Neural crest cell (in vitro differentiated cells): ENCODE measurements around the gene LRRN2. TPM values are rescaled to one million over a fixed set of nuclear protein-coding genes. Genes with fewer than 3 reads are reported as not detected.

Experiments used
- DNase-seq: peaks from one replicate; pipeline ENCODE4 v3.0.0; 2021; ENCODE audit warnings: low read depth, mixed read lengths, low spot score
- H3K27ac Mint-ChIP-seq: one replicate; pipeline ENCODE4 v1.8.0; 2021; ENCODE audit warnings: mild to moderate bottlenecking, mixed read lengths; ENCODE audit not compliant: unreplicated experiment
- H3K27me3 Mint-ChIP-seq: 2 replicates; pipeline ENCODE4 v1.8.0; 2021; ENCODE audit warnings: low read depth, mild to moderate bottlenecking, mixed read lengths
- H3K36me3 Mint-ChIP-seq: 2 replicates; pipeline ENCODE4 v1.8.0; 2021; ENCODE audit warnings: low read depth, mild to moderate bottlenecking, mixed read lengths
- H3K4me1 Mint-ChIP-seq: 2 replicates; pipeline ENCODE4 v1.8.0; 2021; ENCODE audit warnings: mixed read lengths
- H3K4me3 Mint-ChIP-seq: one replicate; pipeline ENCODE4 v1.8.0; 2021; ENCODE audit warnings: mild to moderate bottlenecking, mixed read lengths
- H3K9me3 Mint-ChIP-seq: 2 replicates; pipeline ENCODE4 v1.8.0; 2021; ENCODE audit warnings: mixed read lengths
- CTCF ChIP-seq: fragments of 200-600 bp; sonication (generic); conservative IDR thresholded peaks from 2 replicates; pipeline ENCODE4 v1.5.0; 2021; ENCODE audit warnings: antibody characterized with exemption, mild to moderate bottlenecking
- total RNA-seq: library from RNA; stranded (reverse); gene quantifications from 2 replicates; pipeline ENCODE4 v1.2.1, GENCODE V29; 2021

The LRRN2 gene
- total RNA-seq, 1 donor from 2014 or later: 5.0 TPM

- no peak for DNase-seq
- Mint-ChIP-seq H3K4me1 (peaks cover 4% of the 10 kb centered on the region), H3K27ac (no peak overlapping the region)
Measured at GRCh38 chr1:204672482-204673121, 12.9 kb downstream of the LRRN2 start.

GRCh38 chr1:204672069-204672468 lies 13.5 kb downstream of the LRRN2 start:
- H3K36me3 Mint-ChIP-seq: no peaks in the 10 kb centered on the region
- TF ChIP-seq CTCF: no peak
- no peaks in the 10 kb centered on the region for H3K9me3 Mint-ChIP-seq
- H3K27ac Mint-ChIP-seq: no peak overlapping the region
- DNase-seq: no peak
- peaks cover 4% of the 10 kb centered on the region for H3K4me1 Mint-ChIP-seq
- H3K27me3 Mint-ChIP-seq: no peaks in the 10 kb centered on the region
- no peak overlapping the region for H3K4me3 Mint-ChIP-seq

More at GRCh38 chr1:204672482-204673121, 12.9 kb downstream of the LRRN2 start:
- H3K27me3 Mint-ChIP-seq: no peaks in the 10 kb centered on the region
- H3K9me3 Mint-ChIP-seq: no peaks in the 10 kb centered on the region
- no peak overlapping the region for H3K4me3 Mint-ChIP-seq
- no peak for TF ChIP-seq CTCF
- no peaks in the 10 kb centered on the region for H3K36me3 Mint-ChIP-seq

- H3K4me3 Mint-ChIP-seq: no peak overlapping the region
- no peak overlapping the region for H3K27ac Mint-ChIP-seq
- no peak for TF ChIP-seq CTCF
- no peaks in the 10 kb centered on the region for H3K9me3 Mint-ChIP-seq
- no peaks in the 10 kb centered on the region for H3K36me3 Mint-ChIP-seq
- no peaks in the 10 kb centered on the region for H3K27me3 Mint-ChIP-seq
- peaks cover 4% of the 10 kb centered on the region for H3K4me1 Mint-ChIP-seq
- DNase-seq: no peak
Measured at GRCh38 chr1:204670152-204670927, 15.2 kb downstream of the LRRN2 start.

- Mint-ChIP-seq H3K27ac (no peak overlapping the region), H3K4me3 (no peak overlapping the region), H3K36me3 (no peaks in the 10 kb centered on the region), H3K27me3 (no peaks in the 10 kb centered on the region), H3K9me3 (no peaks in the 10 kb centered on the region), H3K4me1 (peaks cover 5% of the 10 kb centered on the region)
- no peak for DNase-seq
- no peak for TF ChIP-seq CTCF
Measured at GRCh38 chr1:204669579-204669978, 16.0 kb downstream of the LRRN2 start.

GRCh38 chr1:204664384-204664651 lies 21.2 kb downstream of the LRRN2 start:
- Mint-ChIP-seq H3K4me1 (peaks cover 16% of the 10 kb centered on the region), H3K9me3 (no peaks in the 10 kb centered on the region), H3K4me3 (no peak overlapping the region), H3K27me3 (no peaks in the 10 kb centered on the region), H3K27ac (peak overlapping the region; percentile 4), H3K36me3 (no peaks in the 10 kb centered on the region)
- TF ChIP-seq CTCF: no peak
- DNase-seq: no peak
